GM12873 (cell line): ENCODE results near the gene SERPINB8.

Experiments
- CTCF ChIP-seq: IDR thresholded peaks from 2 replicates; pipeline ENCODE4 v1.5.1; 2012; ENCODE audit warnings: low read depth, mild to moderate bottlenecking, moderate library complexity, low read length, control low read depth; ENCODE audit not compliant: insufficient read depth; ENCODE audit errors: missing control alignments

SERPINB8 gene

GRCh38 chr18:63969942-63970808 lies at the start of gene SERPINB8:
SERPINB8 (plus strand) TSS chr18:63970081; CDS start chr18:63978309, 8,228 bp downstream.
- TF ChIP-seq CTCF = no peak

- no peak for TF ChIP-seq CTCF
Observed at GRCh38 chr18:63922049-63922448, 47.8 kb upstream of the SERPINB8 start.

- TF ChIP-seq CTCF = no peak
Observed at GRCh38 chr18:63924551-63924950, 45.3 kb upstream of the SERPINB8 start.

- TF ChIP-seq CTCF = no peak
Observed at GRCh38 chr18:63928331-63928730, 41.5 kb upstream of the SERPINB8 start.

GRCh38 chr18:63930773-63931354 lies 39.0 kb upstream of the SERPINB8 start:
- no peak for TF ChIP-seq CTCF

- TF ChIP-seq CTCF = peak; percentile 84
Observed at GRCh38 chr18:63936156-63936931, 33.5 kb upstream of the SERPINB8 start.

GRCh38 chr18:63936932-63937393 lies 32.9 kb upstream of the SERPINB8 start:
- TF ChIP-seq CTCF = no peak
